Activated naive CD8-positive, alpha-beta T cell treated with anti-CD3 and anti-CD28 coated beads, Interleukin-2, amount 10 ng/mL, durations not matched to agents 7 days and 5 days (primary cell): ENCODE results near the gene FAHD1. TPM values are rescaled to one million over a fixed set of nuclear protein-coding genes. Genes with fewer than 3 reads are reported as not detected.

Experiments used
- ATAC-seq: fragments of 150-1000 bp; cut with Tn5 transposase; one replicate; pipeline ENCODE4 v1.10.0; 2021; ENCODE audit warnings: low read depth, moderate library complexity
- POLR2A ChIA-PET: fragments of 350-600 bp; sonication (Branson Sonifier 250); formaldehyde crosslinking; loops from one replicate; lab custom pipeline; 2021; ENCODE audit warnings: antibody characterized with exemption; lab: Charles Lee
- DNase-seq: peaks from one replicate; pipeline ENCODE4 v3.0.0; 2021
- H3K27ac Mint-ChIP-seq: one replicate; pipeline ENCODE4 v1.8.0; 2022; ENCODE audit warnings: mild to moderate bottlenecking, mixed read lengths
- H3K27me3 Mint-ChIP-seq: one replicate; pipeline ENCODE4 v1.8.0; 2022; ENCODE audit warnings: mild to moderate bottlenecking, moderate library complexity, mixed read lengths
- H3K36me3 Mint-ChIP-seq: one replicate; pipeline ENCODE4 v1.8.0; 2021; ENCODE audit warnings: mild to moderate bottlenecking, mixed read lengths
- H3K4me1 Mint-ChIP-seq: one replicate; pipeline ENCODE4 v1.8.0; 2021; ENCODE audit warnings: mixed read lengths
- H3K4me3 Mint-ChIP-seq: one replicate; pipeline ENCODE4 v1.8.0; 2022; ENCODE audit warnings: mild to moderate bottlenecking, moderate library complexity, mixed read lengths
- H3K9me3 Mint-ChIP-seq: one replicate; pipeline ENCODE4 v1.8.0; 2021; ENCODE audit warnings: mixed read lengths
- total RNA-seq, 2 experiments: library from RNA; stranded (reverse); gene quantifications; one replicate each; pipeline ENCODE4 v1.2.3, GENCODE V29; 2021

Gene FAHD1
- 10 to 100 TPM; 12.0 to 12.2 TPM for total RNA-seq

GRCh38 chr16:1826691-1827573, at the start of gene FAHD1, which contains the start of gene HAGH:
FAHD1 (plus strand) TSS chr16:1827206; CDS start chr16:1827239, 33 bp downstream.
HAGH (minus strand) TSS chr16:1826825; CDS start chr16:1826787, 38 bp downstream.
- Mint-ChIP-seq H3K36me3 (peaks cover 3% of the 10 kb centered on the region), H3K27me3 (no peaks in the 10 kb centered on the region), H3K9me3 (no peaks in the 10 kb centered on the region), H3K4me1 (peaks cover 18% of the 10 kb centered on the region), H3K27ac (peak within 1 kb of the TSS; percentile 88), H3K4me3 (peak within 1 kb of the TSS; percentile 94)
- ATAC-seq (peak; percentile 87), DNase-seq (peak; percentile 95)
- POLR2A ChIA-PET: interaction anchor here (0.6 to 2.6 kb wide), 7 partner anchors 10 to 406 kb away, joined by 3 to 15 read pairs (median 6); partner anchors contain the start of genes EME2, MAPK8IP3, MRPS34 and NUBP2

GRCh38 chr16:1777375-1778199, 49.4 kb upstream of the FAHD1 start:
- no peak for DNase-seq
- Mint-ChIP-seq H3K4me3 (no peak overlapping the region), H3K9me3 (no peaks in the 10 kb centered on the region), H3K36me3 (peaks cover 3% of the 10 kb centered on the region), H3K27ac (no peak overlapping the region), H3K4me1 (peaks cover 12% of the 10 kb centered on the region), H3K27me3 (no peaks in the 10 kb centered on the region)
- POLR2A ChIA-PET: no interaction called here
- no peak for ATAC-seq

GRCh38 chr16:1778200-1779179, 48.5 kb upstream of the FAHD1 start:
- Mint-ChIP-seq H3K27me3 (no peaks in the 10 kb centered on the region), H3K36me3 (peaks cover 3% of the 10 kb centered on the region), H3K4me3 (no peak overlapping the region), H3K9me3 (no peaks in the 10 kb centered on the region), H3K4me1 (peaks cover 14% of the 10 kb centered on the region), H3K27ac (peak overlapping the region; percentile 20)
- ATAC-seq (no peak), DNase-seq (no peak)
- POLR2A ChIA-PET: interaction anchor here (1.5 kb wide), 1 partner anchor 9 kb away, joined by 4 read pairs; no protein-coding TSS in a partner anchor

- Mint-ChIP-seq H3K27me3 (no peaks in the 10 kb centered on the region), H3K9me3 (no peaks in the 10 kb centered on the region), H3K36me3 (peaks cover 3% of the 10 kb centered on the region), H3K4me1 (peaks cover 16% of the 10 kb centered on the region), H3K27ac (peak overlapping the region; percentile 20), H3K4me3 (no peak overlapping the region)
- DNase-seq (no peak), ATAC-seq (no peak)
- POLR2A ChIA-PET: interaction anchor here (1.5 kb wide), 1 partner anchor 9 kb away, joined by 4 read pairs; no protein-coding TSS in a partner anchor
Measured at GRCh38 chr16:1779234-1779701, 47.7 kb upstream of the FAHD1 start.

- peaks cover 3% of the 10 kb centered on the region for H3K36me3 Mint-ChIP-seq
- POLR2A ChIA-PET: interaction anchor here (0.8 to 1.5 kb wide), 2 partner anchors 9 to 10 kb away, joined by 3 to 4 read pairs; partner anchors contain the start of gene NME3
Measured at GRCh38 chr16:1779741-1780676, 47.0 kb upstream of the FAHD1 start.

GRCh38 chr16:1780677-1781072, 46.3 kb upstream of the FAHD1 start:
- peaks cover 17% of the 10 kb centered on the region for H3K4me1 Mint-ChIP-seq
- H3K9me3 Mint-ChIP-seq: no peaks in the 10 kb centered on the region
- ATAC-seq (no peak), DNase-seq (no peak)
- peaks cover 3% of the 10 kb centered on the region for H3K36me3 Mint-ChIP-seq
- H3K4me3 Mint-ChIP-seq: peak overlapping the region; percentile 89
- POLR2A ChIA-PET: interaction anchor here (0.8 to 1.1 kb wide), 2 partner anchors 10 to 18 kb away, joined by 3 read pairs; partner anchors contain the start of gene NME3
- no peak overlapping the region for H3K27ac Mint-ChIP-seq
- H3K27me3 Mint-ChIP-seq: no peaks in the 10 kb centered on the region

More at GRCh38 chr16:1779741-1780676, 47.0 kb upstream of the FAHD1 start:
- H3K4me3 Mint-ChIP-seq: no peak overlapping the region
- DNase-seq (no peak), ATAC-seq (no peak)
- H3K9me3 Mint-ChIP-seq: no peaks in the 10 kb centered on the region
- peaks cover 16% of the 10 kb centered on the region for H3K4me1 Mint-ChIP-seq
- no peaks in the 10 kb centered on the region for H3K27me3 Mint-ChIP-seq
- no peak overlapping the region for H3K27ac Mint-ChIP-seq

- Mint-ChIP-seq H3K27me3 (no peaks in the 10 kb centered on the region), H3K9me3 (no peaks in the 10 kb centered on the region), H3K27ac (peak overlapping the region; percentile 70), H3K4me1 (peaks cover 17% of the 10 kb centered on the region), H3K4me3 (peak overlapping the region; percentile 89), H3K36me3 (peaks cover 3% of the 10 kb centered on the region)
- DNase-seq (peak; percentile 30), ATAC-seq (no peak)
- POLR2A ChIA-PET: interaction anchor here (1.1 to 3.7 kb wide), 5 partner anchors 9 to 103 kb away, joined by 3 to 88 read pairs (median 9); partner anchors contain the start of genes EME2, FAHD1, HAGH and JPT2
Measured at GRCh38 chr16:1781254-1781653, 45.8 kb upstream of the FAHD1 start.

GRCh38 chr16:1781758-1782407, 45.1 kb upstream of the FAHD1 start:
- peaks cover 17% of the 10 kb centered on the region for H3K4me1 Mint-ChIP-seq
- ATAC-seq (no peak), DNase-seq (no peak)
- no peaks in the 10 kb centered on the region for H3K9me3 Mint-ChIP-seq
- peak overlapping the region; percentile 89 for H3K4me3 Mint-ChIP-seq
- POLR2A ChIA-PET: interaction anchor here (0.9 to 3.7 kb wide), 14 partner anchors 9 to 373 kb away, joined by 3 to 88 read pairs (median 7); partner anchors contain the start of genes EME2, FAHD1, HAGH and IFT140
- no peaks in the 10 kb centered on the region for H3K27me3 Mint-ChIP-seq
- H3K27ac Mint-ChIP-seq: peak overlapping the region; percentile 70
- peaks cover 3% of the 10 kb centered on the region for H3K36me3 Mint-ChIP-seq

GRCh38 chr16:1782408-1783264, 44.4 kb upstream of the FAHD1 start, which contains the start of the genes NUBP2 and SPSB3:
NUBP2 (plus strand) TSS chr16:1782960; CDS start chr16:1783021, 61 bp downstream.
SPSB3 (minus strand) TSS chr16:1782571; CDS start chr16:1781483, 1,088 bp downstream.
- no peaks in the 10 kb centered on the region for H3K9me3 Mint-ChIP-seq
- peak; percentile 94 for DNase-seq

More at GRCh38 chr16:1782408-1783264, 44.4 kb upstream of the FAHD1 start, which contains the start of the genes NUBP2 and SPSB3:
- H3K36me3 Mint-ChIP-seq: peaks cover 3% of the 10 kb centered on the region
- ATAC-seq: peak; percentile 91
- H3K27me3 Mint-ChIP-seq: no peaks in the 10 kb centered on the region
- H3K27ac Mint-ChIP-seq: peak within 1 kb of the TSS; percentile 85
- H3K4me3 Mint-ChIP-seq: peak within 1 kb of the TSS; percentile 91
- peaks cover 17% of the 10 kb centered on the region for H3K4me1 Mint-ChIP-seq
- POLR2A ChIA-PET: interaction anchor here (0.6 to 3.7 kb wide), 18 partner anchors 9 to 1107 kb away, joined by 3 to 88 read pairs (median 6); partner anchors contain the start of genes EME2, FAHD1, HAGH and IFT140
